Natural killer cell (primary cell): ENCODE data around the gene IFNW1. TPM values are rescaled to one million over a fixed set of nuclear protein-coding genes. Genes with fewer than 3 reads are reported as not detected.

Source experiments
- ATAC-seq, 3 donors: fragments of 150-1000 bp in 2 of 3; fragments of 200-7000 bp in 1 of 3; cut with Tn5 transposase; 1 replicate in 1 of 3; 2 replicates in 2 of 3; pipeline ENCODE4 v1.10.0; 2021; ENCODE audit warnings: mild to moderate bottlenecking in 2 of 3, moderate library complexity in 2 of 3
- DNase-seq, 2 donors: peaks; one replicate each; pipeline versions ENCODE4 v3.0.0 to v3.0.0-alpha.2; 2013 to 2021; ENCODE audit warnings: mixed read lengths in 1 of 2
- H3K27ac ChIP-seq: one replicate; pipeline ENCODE4 v1.5.1; 2013; ENCODE audit warnings: mild to moderate bottlenecking, low read length
- H3K27me3 ChIP-seq: one replicate; pipeline ENCODE4 v1.6.1; 2013; ENCODE audit warnings: low read length; ENCODE audit not compliant: control insufficient read depth, insufficient read depth
- H3K36me3 ChIP-seq: one replicate; pipeline ENCODE4 v1.6.1; 2013; ENCODE audit warnings: low read length; ENCODE audit not compliant: control insufficient read depth, insufficient read depth
- H3K4me1 ChIP-seq: one replicate; pipeline ENCODE4 v1.6.1; 2013; ENCODE audit warnings: low read length; ENCODE audit not compliant: control insufficient read depth, insufficient read depth
- H3K4me3 ChIP-seq: one replicate; pipeline ENCODE4 v1.5.1; 2013; ENCODE audit warnings: low read length
- H3K9me3 ChIP-seq: one replicate; pipeline ENCODE4 v1.6.1; 2013; ENCODE audit warnings: low read length; ENCODE audit not compliant: control insufficient read depth, insufficient read depth
- H3K27ac Mint-ChIP-seq, 2 donors: one replicate each; pipeline ENCODE4 v1.8.0; 2022; ENCODE audit warnings: mild to moderate bottlenecking in 2 of 2, mixed read lengths in 2 of 2, moderate library complexity in 1 of 2
- H3K27me3 Mint-ChIP-seq, 2 donors: one replicate each; pipeline ENCODE4 v1.8.0; 2022; ENCODE audit warnings: low read depth in 2 of 2, mixed read lengths in 2 of 2
- H3K36me3 Mint-ChIP-seq: one replicate; pipeline ENCODE4 v1.8.0; 2022; ENCODE audit warnings: mixed read lengths
- H3K4me1 Mint-ChIP-seq, 2 donors: one replicate each; pipeline ENCODE4 v1.8.0; 2022; ENCODE audit warnings: mixed read lengths in 2 of 2
- H3K4me3 Mint-ChIP-seq: one replicate; pipeline ENCODE4 v1.8.0; 2022; ENCODE audit warnings: mild to moderate bottlenecking, moderate library complexity, mixed read lengths
- H3K9me3 Mint-ChIP-seq, 2 donors: one replicate each; pipeline ENCODE4 v1.8.0; 2022; ENCODE audit warnings: mixed read lengths in 2 of 2
- CTCF ChIP-seq: fragments of 200-600 bp; IDR thresholded peaks from one replicate; pipeline ENCODE4 v1.8.0; 2022; ENCODE audit warnings: antibody characterized with exemption
- WGBS: methylation state at CpG from one replicate; pipeline ENCODE4 v1.1.7; 2013; ENCODE audit warnings: missing lambda C conversion rate; ENCODE audit not compliant: insufficient coverage; 5-methylcytosine and 5-hydroxymethylcytosine counted together
- intact Hi-C: fragments of 100-400 bp; cut with micrococcal nuclease; formaldehyde crosslinking; loops from one replicate; pipeline ENCODE4 v1.14.2; 2022
- total RNA-seq, 4 donors: library from RNA; stranded (reverse); fragments of 120-200 nt in 1 of 4; gene quantifications; one replicate each; pipeline versions ENCODE4 v1.2.3 to v1.2.4, GENCODE V29; 2013 to 2022

IFNW1 gene
- total RNA-seq, 3 donors from 2014 or later (not counting 1 experiment from before 2014, with no cell fraction given), result not detected

GRCh38 chr9:21121595-21122251 is 19.9 kb downstream of the IFNW1 start:
- DNase-seq (no peak), ATAC-seq (no peak)
- no peak for TF ChIP-seq CTCF
- 76% methylated on average over 4 of the region's 4 CpGs for WGBS
- H3K9me3 Mint-ChIP-seq, result no peaks in the 10 kb centered on the region
- H3K36me3 ChIP-seq, result no peaks in the 10 kb centered on the region
- peaks cover 6% of the 10 kb centered on the region for H3K27me3 ChIP-seq
- no peak overlapping the region for H3K4me3 ChIP-seq
- no peak overlapping the region for H3K27ac Mint-ChIP-seq
- H3K4me1 Mint-ChIP-seq, result no peaks in the 10 kb centered on the region
- H3K4me1 ChIP-seq, result peaks cover 12% of the 10 kb centered on the region
- intact Hi-C loops, result no loop called here
- no peaks in the 10 kb centered on the region for H3K36me3 Mint-ChIP-seq
- no peak overlapping the region for H3K27ac ChIP-seq
- H3K27me3 Mint-ChIP-seq, result peaks cover 11 to 34% of the 10 kb centered on the region in 2 donors
- no peak overlapping the region for H3K4me3 Mint-ChIP-seq
- H3K9me3 ChIP-seq, result no peaks in the 10 kb centered on the region

GRCh38 chr9:21121079-21121478 is 20.6 kb downstream of the IFNW1 start:
- H3K4me3 ChIP-seq, result no peak overlapping the region
- Mint-ChIP-seq H3K36me3 (no peaks in the 10 kb centered on the region), H3K9me3 (no peaks in the 10 kb centered on the region), H3K4me1 (no peaks in the 10 kb centered on the region), H3K27me3 (peaks cover 9 to 30% of the 10 kb centered on the region in 2 donors), H3K4me3 (no peak overlapping the region), H3K27ac (no peak overlapping the region)
- DNase-seq (no peak), ATAC-seq (peak in 1 of 3 donors; percentile 47)
- H3K9me3 ChIP-seq, result no peaks in the 10 kb centered on the region
- H3K36me3 ChIP-seq, result no peaks in the 10 kb centered on the region
- TF ChIP-seq CTCF, result no peak
- H3K27me3 ChIP-seq, result peaks cover 6% of the 10 kb centered on the region
- intact Hi-C loops, result no loop called here
- peaks cover 12% of the 10 kb centered on the region for H3K4me1 ChIP-seq
- 50% methylated on average over 1 of the region's 2 CpGs for WGBS
- H3K27ac ChIP-seq, result no peak overlapping the region

GRCh38 chr9:21119093-21119770 is 22.4 kb downstream of the IFNW1 start:
- H3K27me3 Mint-ChIP-seq, result peaks cover 9 to 19% of the 10 kb centered on the region in 2 donors
- no peaks in the 10 kb centered on the region for H3K9me3 Mint-ChIP-seq
- Histone ChIP-seq H3K27ac (no peak overlapping the region), H3K27me3 (peaks cover 3% of the 10 kb centered on the region), H3K36me3 (no peaks in the 10 kb centered on the region), H3K9me3 (no peaks in the 10 kb centered on the region), H3K4me1 (peaks cover 12% of the 10 kb centered on the region), H3K4me3 (no peak overlapping the region)
- 61% methylated on average over 7 of the region's 7 CpGs for WGBS
- no peaks in the 10 kb centered on the region for H3K4me1 Mint-ChIP-seq
- DNase-seq, result no peak
- peak in 2 of 3 donors; percentile 26 to 39 for ATAC-seq
- H3K27ac Mint-ChIP-seq, result no peak overlapping the region
- intact Hi-C loops, result no loop called here
- no peaks in the 10 kb centered on the region for H3K36me3 Mint-ChIP-seq
- no peak for TF ChIP-seq CTCF
- H3K4me3 Mint-ChIP-seq, result no peak overlapping the region
